Measurements from ENCODE around the gene RAE1. TPM values are rescaled to one million over a fixed set of nuclear protein-coding genes. Genes with fewer than 3 reads are reported as not detected.
"Not testable (repeated sequence)": the region's sequence is repeated elsewhere in the genome, so short reads cannot be mapped to it uniquely, and the experiment has no call there.

The RAE1 gene
- total RNA-seq, 1 donor from 2014 or later, result 26.3 TPM

GRCh38 chr20:57326667-57327455 is 24.2 kb upstream of the RAE1 start:
- no peak for DNase-seq (ENCODE audit: low spot score)

GRCh38 chr20:57327820-57328219 is 23.2 kb upstream of the RAE1 start:
- no peak for DNase-seq (ENCODE audit: low spot score)

- no peak for DNase-seq (ENCODE audit: low spot score)
These were observed 21.3 kb upstream of the RAE1 start, which contains the start of gene SPO11 for GRCh38 chr20:57329608-57330221. Gene SPO11 (plus strand): TSS chr20:57329803. CDS start chr20:57329868, 65 bp downstream.

GRCh38 chr20:57330998-57331397 is 20.1 kb upstream of the RAE1 start:
- DNase-seq (ENCODE audit: low spot score), result no peak

GRCh38 chr20:57332105-57333089 is 18.7 kb upstream of the RAE1 start:
- no peak for DNase-seq (ENCODE audit: low spot score)

GRCh38 chr20:57335392-57335791 is 15.7 kb upstream of the RAE1 start:
- no peak for DNase-seq (ENCODE audit: low spot score)

GRCh38 chr20:57341663-57342062 is 9.4 kb upstream of the RAE1 start:
- no peak for DNase-seq (ENCODE audit: low spot score)

GRCh38 chr20:57342829-57343228 is 8.2 kb upstream of the RAE1 start:
- DNase-seq (ENCODE audit: low spot score), result no peak

- DNase-seq (ENCODE audit: low spot score), result peak; percentile 74
These were observed 4.6 kb upstream of the RAE1 start for GRCh38 chr20:57346477-57346876.

GRCh38 chr20:57347393-57347792 is 3.7 kb upstream of the RAE1 start:
- no peak for DNase-seq (ENCODE audit: low spot score)

- not testable (repeated sequence) for DNase-seq (ENCODE audit: low spot score)
These were observed 2.7 kb upstream of the RAE1 start for GRCh38 chr20:57348200-57348921.

GRCh38 chr20:57348922-57349574 is 2.0 kb upstream of the RAE1 start:
- not testable (repeated sequence) for DNase-seq (ENCODE audit: low spot score)

GRCh38 chr20:57350081-57350710 is 859 bp upstream of the RAE1 start:
- DNase-seq (ENCODE audit: low spot score), result no peak

GRCh38 chr20:57350726-57351041 is 371 bp upstream of the RAE1 start:
- DNase-seq (ENCODE audit: low spot score), result not testable (repeated sequence)

- DNase-seq (ENCODE audit: low spot score), result no peak
These were observed 1.2 kb downstream of the RAE1 start for GRCh38 chr20:57352305-57352704.

GRCh38 chr20:57353351-57353750 is 2.3 kb downstream of the RAE1 start:
- no peak for DNase-seq (ENCODE audit: low spot score)

GRCh38 chr20:57361517-57361916 is 10.5 kb downstream of the RAE1 start:
- DNase-seq (ENCODE audit: low spot score), result no peak

GRCh38 chr20:57364451-57364850 is 13.4 kb downstream of the RAE1 start:
- DNase-seq (ENCODE audit: low spot score), result no peak

GRCh38 chr20:57369596-57369995 is 18.5 kb downstream of the RAE1 start:
- no peak for DNase-seq (ENCODE audit: low spot score)

- no peak for DNase-seq (ENCODE audit: low spot score)
These were observed 19.3 kb downstream of the RAE1 start for GRCh38 chr20:57370316-57370715.

- DNase-seq (ENCODE audit: low spot score), result no peak
These were observed 20.3 kb downstream of the RAE1 start for GRCh38 chr20:57371363-57371762.

All from ureter (tissue), 1 donor.